ENCODE measurements around the gene TTN. TPM values are rescaled to one million over a fixed set of nuclear protein-coding genes. Genes with fewer than 3 reads are reported as not detected.

TTN gene
- total and polyA plus RNA-seq, 2 donors (not counting 1 experiment from before 2014, with no cell fraction given): 1.7 to 46.4 TPM

DNA sequence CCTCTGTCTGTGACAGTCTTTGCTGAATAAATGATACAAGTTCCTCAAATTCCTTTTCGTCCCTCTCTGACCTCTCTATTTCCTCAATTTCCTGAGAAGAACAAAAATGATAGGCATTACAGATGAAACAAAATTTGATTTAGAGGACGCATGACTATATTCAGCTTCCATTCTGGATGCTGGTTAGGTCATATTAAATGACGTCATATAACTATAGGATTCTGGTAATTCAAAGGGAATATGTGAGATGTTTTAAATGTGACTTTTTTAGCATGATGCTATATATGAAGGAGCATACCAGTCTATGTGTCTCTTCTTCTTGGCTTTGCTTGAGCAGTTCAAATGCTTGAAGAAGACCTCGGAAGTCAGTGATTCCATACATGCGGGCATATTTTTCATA is 102.3 kb downstream of the TTN start:
- Histone ChIP-seq H3K9ac (ENCODE audit: low read length) (no peak overlapping the region), H2AFZ (ENCODE audit: insufficient read depth, low read depth, low read length, poor library complexity, severe bottlenecking) (no peak overlapping the region), H4K20me1 (ENCODE audit: control insufficient read depth, insufficient read depth, low read length, poor library complexity, severe bottlenecking) (no peaks in the 10 kb centered on the region), H3K27ac (ENCODE audit: low read length in 2 of 2) (no peak overlapping the region), H3K4me2 (replicated peaks; ENCODE audit: low read depth, low read length, poor library complexity, severe bottlenecking) (no peak overlapping the region), H3K4me3 (ENCODE audit: control extremely low read depth in 1 of 5, extremely low read depth in 1 of 5, insufficient read depth in 1 of 5, low read depth in 2 of 5, low read length in 4 of 5) (no peak overlapping the region), H3K36me3 (replicated peaks in 1 of 2; ENCODE audit: control extremely low read depth in 1 of 2, control insufficient read depth in 1 of 2, extremely low read depth in 1 of 2, insufficient read depth in 2 of 2, low read length in 1 of 2) (peaks cover 9 to 15% of the 10 kb centered on the region in 2 experiments), H3K79me2 (ENCODE audit: control insufficient read depth, insufficient read depth, low read length) (no peaks in the 10 kb centered on the region), H3K4me1 (ENCODE audit: control insufficient read depth in 2 of 2, insufficient read depth in 2 of 2, low read length in 2 of 2) (no peaks in the 10 kb centered on the region), H3K27me3 (replicated peaks in 1 of 4; ENCODE audit: control extremely low read depth in 1 of 4, control insufficient read depth in 3 of 4, insufficient read depth in 4 of 4, low read length in 3 of 4) (no peaks in the 10 kb centered on the region), H3K9me3 (ENCODE audit: control extremely low read depth in 1 of 3, control insufficient read depth in 2 of 3, insufficient read depth in 1 of 3, low read length in 2 of 3) (no peaks in the 10 kb centered on the region)
- Mint-ChIP-seq H3K27me3 (no peaks in the 10 kb centered on the region), H3K4me3 (no peak overlapping the region), H3K9me3 (ENCODE audit: insufficient read depth) (no peaks in the 10 kb centered on the region), H3K4me1 (peaks cover 1% of the 10 kb centered on the region), H3K27ac (no peak overlapping the region)
- WGBS (ENCODE audit: insufficient coverage): 100% methylated on average over 3 of the region's 5 CpGs
- intact Hi-C loops (cut with micrococcal nuclease): no loop called here
- no peak for ATAC-seq (ENCODE audit: low read depth)
- TF ChIP-seq EZH2 (IDR thresholded peaks at IDR 0.05; ENCODE audit: borderline replicate concordance, insufficient read depth, low read depth, low read length, poor library complexity, severe bottlenecking): no peak
- TF ChIP-seq, protein P1, sequence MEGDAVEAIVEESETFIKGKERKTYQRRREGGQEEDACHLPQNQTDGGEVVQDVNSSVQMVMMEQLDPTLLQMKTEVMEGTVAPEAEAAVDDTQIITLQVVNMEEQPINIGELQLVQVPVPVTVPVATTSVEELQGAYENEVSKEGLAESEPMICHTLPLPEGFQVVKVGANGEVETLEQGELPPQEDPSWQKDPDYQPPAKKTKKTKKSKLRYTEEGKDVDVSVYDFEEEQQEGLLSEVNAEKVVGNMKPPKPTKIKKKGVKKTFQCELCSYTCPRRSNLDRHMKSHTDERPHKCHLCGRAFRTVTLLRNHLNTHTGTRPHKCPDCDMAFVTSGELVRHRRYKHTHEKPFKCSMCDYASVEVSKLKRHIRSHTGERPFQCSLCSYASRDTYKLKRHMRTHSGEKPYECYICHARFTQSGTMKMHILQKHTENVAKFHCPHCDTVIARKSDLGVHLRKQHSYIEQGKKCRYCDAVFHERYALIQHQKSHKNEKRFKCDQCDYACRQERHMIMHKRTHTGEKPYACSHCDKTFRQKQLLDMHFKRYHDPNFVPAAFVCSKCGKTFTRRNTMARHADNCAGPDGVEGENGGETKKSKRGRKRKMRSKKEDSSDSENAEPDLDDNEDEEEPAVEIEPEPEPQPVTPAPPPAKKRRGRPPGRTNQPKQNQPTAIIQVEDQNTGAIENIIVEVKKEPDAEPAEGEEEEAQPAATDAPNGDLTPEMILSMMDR (IDR thresholded peaks at IDR 0.05): no peak
- CTCF ChIA-PET: interaction anchor here (1.3 kb wide), 1 partner anchor 9 kb away, joined by 3 read pairs; no protein-coding TSS in a partner anchor
- POLR2A ChIA-PET: no interaction called here
- DNase-seq: no peak

- TF ChIP-seq, protein P1 (IDR thresholded peaks at IDR 0.05): no peak
- no peak for TF ChIP-seq EZH2 (IDR thresholded peaks at IDR 0.05; ENCODE audit: borderline replicate concordance, insufficient read depth, low read depth, low read length, poor library complexity, severe bottlenecking)
- CTCF ChIA-PET: interaction anchor here (0.9 to 2.4 kb wide), 4 partner anchors 10 to 21 kb away, joined by 3 to 6 read pairs (median 4); no protein-coding TSS in a partner anchor
- H3K9me3 Mint-ChIP-seq (ENCODE audit: insufficient read depth): no peaks in the 10 kb centered on the region
- DNase-seq (no peak), ATAC-seq (ENCODE audit: low read depth) (no peak)
- Histone ChIP-seq H3K27ac (ENCODE audit: low read length in 2 of 2) (no peak overlapping the region), H3K36me3 (replicated peaks in 1 of 2; ENCODE audit: control extremely low read depth in 1 of 2, control insufficient read depth in 1 of 2, extremely low read depth in 1 of 2, insufficient read depth in 2 of 2, low read length in 1 of 2) (peaks cover 7% of the 10 kb centered on the region in 2 experiments), H4K20me1 (ENCODE audit: control insufficient read depth, insufficient read depth, low read length, poor library complexity, severe bottlenecking) (no peaks in the 10 kb centered on the region), H3K4me3 (ENCODE audit: control extremely low read depth in 1 of 5, extremely low read depth in 1 of 5, insufficient read depth in 1 of 5, low read depth in 2 of 5, low read length in 4 of 5) (no peak overlapping the region), H3K9me3 (ENCODE audit: control extremely low read depth in 1 of 3, control insufficient read depth in 2 of 3, insufficient read depth in 1 of 3, low read length in 2 of 3) (no peaks in the 10 kb centered on the region), H3K9ac (ENCODE audit: low read length) (no peak overlapping the region), H3K4me1 (ENCODE audit: control insufficient read depth in 2 of 2, insufficient read depth in 2 of 2, low read length in 2 of 2) (no peaks in the 10 kb centered on the region), H3K4me2 (replicated peaks; ENCODE audit: low read depth, low read length, poor library complexity, severe bottlenecking) (no peak overlapping the region), H3K79me2 (ENCODE audit: control insufficient read depth, insufficient read depth, low read length) (no peaks in the 10 kb centered on the region), H2AFZ (ENCODE audit: insufficient read depth, low read depth, low read length, poor library complexity, severe bottlenecking) (no peak overlapping the region), H3K27me3 (replicated peaks in 1 of 4; ENCODE audit: control extremely low read depth in 1 of 4, control insufficient read depth in 3 of 4, insufficient read depth in 4 of 4, low read length in 3 of 4) (no peaks in the 10 kb centered on the region)
- H3K4me3 Mint-ChIP-seq: no peak overlapping the region
- intact Hi-C loops (cut with micrococcal nuclease): no loop called here
- POLR2A ChIA-PET: no interaction called here
- 100% methylated on average over 4 of the region's 6 CpGs for WGBS (ENCODE audit: insufficient coverage)
- no peak overlapping the region for H3K27ac Mint-ChIP-seq
- H3K4me1 Mint-ChIP-seq: peaks cover 1% of the 10 kb centered on the region
- no peaks in the 10 kb centered on the region for H3K27me3 Mint-ChIP-seq
Observed at GRCh38 chr2:178702361-178702760, 104.9 kb downstream of the TTN start.

All from B cell (primary cell).